ENCODE results near the gene CBLN3. TPM values are rescaled to one million over a fixed set of nuclear protein-coding genes. Genes with fewer than 3 reads are reported as not detected.

Gene CBLN3
- total RNA-seq, 1 experiment from 2014 or later: 1.1 TPM

DNA sequence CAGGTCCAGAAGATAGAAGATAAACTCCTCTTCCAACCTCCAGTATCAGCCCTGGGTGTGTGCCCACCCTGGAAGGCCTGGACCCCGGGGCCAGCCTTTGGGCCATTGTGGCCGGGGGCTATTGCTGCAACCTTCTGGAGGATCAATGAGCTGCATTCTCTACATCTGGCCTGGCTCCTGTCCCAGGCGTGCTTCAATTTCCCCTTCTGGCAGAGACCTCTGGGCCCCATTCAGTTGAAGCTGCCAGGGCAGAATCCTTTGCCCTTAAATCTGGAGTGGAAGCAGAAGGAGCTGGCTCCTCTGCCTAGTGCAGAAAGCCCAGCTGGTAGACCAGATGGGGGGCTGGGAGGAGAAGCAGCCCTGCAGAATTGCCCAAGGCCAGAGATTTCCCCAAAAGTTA, 20.7 kb downstream of the CBLN3 start:
- Histone ChIP-seq H3K4me1 (ENCODE audit: low read length) (no peaks in the 10 kb centered on the region), H2AFZ (ENCODE audit: low read length) (no peak overlapping the region), H3K36me3 (ENCODE audit: insufficient read depth, low read length) (no peaks in the 10 kb centered on the region), H3K9ac (ENCODE audit: low read length) (no peak overlapping the region), H3K4me2 (ENCODE audit: low read depth, low read length, poor library complexity, severe bottlenecking) (no peak overlapping the region), H3K27ac (ENCODE audit: low read length) (no peak overlapping the region), H3K79me2 (ENCODE audit: low read length) (no peaks in the 10 kb centered on the region), H3K27me3 (ENCODE audit: low read length) (no peaks in the 10 kb centered on the region), H3K9me3 (ENCODE audit: low read length) (no peaks in the 10 kb centered on the region), H3K9me2 (replicated peaks; ENCODE audit: insufficient read depth, low read length) (no peaks in the 10 kb centered on the region), H4K20me1 (ENCODE audit: insufficient read depth, low read depth, low read length) (no peaks in the 10 kb centered on the region), H3K4me3 (ENCODE audit: low read length) (no peak overlapping the region)
- no peak for DNase-seq

DNA sequence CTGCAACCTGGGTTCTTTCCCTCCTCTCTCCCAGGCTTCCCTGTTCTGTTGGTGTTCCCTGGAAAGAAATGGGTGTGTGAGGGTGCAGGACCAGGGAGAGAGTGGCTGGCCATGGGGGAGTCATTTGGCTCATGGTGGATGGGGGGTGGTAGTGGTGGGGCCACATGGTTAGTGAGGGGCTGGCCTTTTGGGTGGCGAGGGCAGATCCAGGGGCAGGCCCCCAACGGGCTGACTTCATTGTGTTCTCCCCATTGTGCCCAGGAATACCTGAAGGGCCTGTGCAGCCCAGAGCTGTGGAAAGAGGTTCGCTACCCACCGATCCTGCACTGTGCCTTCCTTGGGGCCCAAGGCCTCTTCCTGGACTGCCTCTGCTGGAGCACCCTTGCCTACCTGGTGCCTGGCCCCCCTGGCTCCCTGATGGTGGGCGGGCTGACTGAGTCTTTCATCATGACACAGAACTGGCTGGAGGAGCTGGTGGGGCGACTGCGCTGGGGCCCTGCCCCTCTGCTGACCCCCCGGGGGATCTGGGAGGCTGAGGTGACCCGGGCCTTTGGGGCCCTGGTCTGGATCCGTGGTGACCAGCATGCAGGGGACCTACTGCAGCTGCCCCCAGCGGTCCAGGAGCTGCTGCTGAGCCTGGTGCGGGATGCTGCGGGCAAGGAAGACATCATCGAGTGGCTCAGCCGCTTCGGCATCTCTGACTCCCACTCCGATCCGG, 21.7 kb downstream of the CBLN3 start:
- Histone ChIP-seq H3K4me3 (ENCODE audit: low read length) (no peak overlapping the region), H3K9ac (ENCODE audit: low read length) (no peak overlapping the region), H3K79me2 (ENCODE audit: low read length) (no peaks in the 10 kb centered on the region), H3K27ac (ENCODE audit: low read length) (no peak overlapping the region), H3K36me3 (ENCODE audit: insufficient read depth, low read length) (no peaks in the 10 kb centered on the region), H3K4me1 (ENCODE audit: low read length) (no peaks in the 10 kb centered on the region), H3K9me3 (ENCODE audit: low read length) (no peaks in the 10 kb centered on the region), H3K9me2 (replicated peaks; ENCODE audit: insufficient read depth, low read length) (no peaks in the 10 kb centered on the region), H3K4me2 (ENCODE audit: low read depth, low read length, poor library complexity, severe bottlenecking) (no peak overlapping the region), H4K20me1 (ENCODE audit: insufficient read depth, low read depth, low read length) (no peaks in the 10 kb centered on the region), H3K27me3 (ENCODE audit: low read length) (no peaks in the 10 kb centered on the region), H2AFZ (ENCODE audit: low read length) (no peak overlapping the region)
- DNase-seq: no peak

DNA sequence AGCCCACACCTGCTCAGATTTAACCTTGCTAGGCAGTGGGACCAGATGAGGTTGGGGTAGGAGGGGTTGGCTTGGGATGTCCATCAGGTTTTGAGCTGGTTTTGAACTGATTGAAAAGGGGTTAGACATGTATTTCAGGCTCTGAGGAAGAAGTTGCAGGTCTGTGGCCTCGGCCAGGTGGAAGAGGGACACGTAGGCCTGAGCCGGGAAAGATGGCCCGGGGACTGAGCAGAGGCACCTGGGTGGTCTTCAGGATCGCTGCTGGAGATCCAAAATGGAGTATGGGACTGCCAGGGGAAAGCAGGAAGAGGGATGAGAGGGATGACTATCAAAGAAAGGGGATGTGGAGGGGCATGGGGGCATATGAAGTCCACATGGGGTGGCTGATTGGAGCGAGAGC, 23.1 kb downstream of the CBLN3 start:
- Histone ChIP-seq H3K27me3 (ENCODE audit: low read length) (no peaks in the 10 kb centered on the region), H3K9me3 (ENCODE audit: low read length) (no peaks in the 10 kb centered on the region), H3K4me1 (ENCODE audit: low read length) (no peaks in the 10 kb centered on the region), H3K36me3 (ENCODE audit: insufficient read depth, low read length) (no peaks in the 10 kb centered on the region), H3K4me3 (ENCODE audit: low read length) (no peak overlapping the region), H3K27ac (ENCODE audit: low read length) (no peak overlapping the region), H3K9ac (ENCODE audit: low read length) (no peak overlapping the region), H3K79me2 (ENCODE audit: low read length) (no peaks in the 10 kb centered on the region), H4K20me1 (ENCODE audit: insufficient read depth, low read depth, low read length) (no peaks in the 10 kb centered on the region), H3K9me2 (replicated peaks; ENCODE audit: insufficient read depth, low read length) (no peaks in the 10 kb centered on the region), H3K4me2 (ENCODE audit: low read depth, low read length, poor library complexity, severe bottlenecking) (no peak overlapping the region), H2AFZ (ENCODE audit: low read length) (no peak overlapping the region)
- DNase-seq: no peak

DNA sequence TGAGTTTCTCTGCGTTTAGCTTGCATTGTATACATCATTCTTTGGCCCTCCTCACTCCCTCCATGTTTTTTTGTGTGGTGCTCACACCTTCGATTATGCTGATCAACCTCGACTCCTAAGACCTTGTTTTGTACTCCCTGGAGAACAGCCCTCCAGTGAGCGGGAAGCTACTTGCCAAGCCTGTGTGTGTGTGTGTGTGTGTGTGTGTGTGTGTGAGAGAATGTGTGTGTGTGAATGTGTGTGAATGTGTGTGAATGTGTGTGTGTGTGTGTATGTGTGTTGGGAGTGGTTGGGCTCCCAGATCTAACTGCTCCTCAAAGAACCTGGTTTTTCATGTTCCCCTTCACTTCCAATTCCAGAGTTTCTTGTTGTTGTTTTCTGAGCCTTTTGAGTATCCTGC, 24.7 kb downstream of the CBLN3 start:
- no peaks in the 10 kb centered on the region for H3K36me3 ChIP-seq (ENCODE audit: insufficient read depth, low read length)

DNA sequence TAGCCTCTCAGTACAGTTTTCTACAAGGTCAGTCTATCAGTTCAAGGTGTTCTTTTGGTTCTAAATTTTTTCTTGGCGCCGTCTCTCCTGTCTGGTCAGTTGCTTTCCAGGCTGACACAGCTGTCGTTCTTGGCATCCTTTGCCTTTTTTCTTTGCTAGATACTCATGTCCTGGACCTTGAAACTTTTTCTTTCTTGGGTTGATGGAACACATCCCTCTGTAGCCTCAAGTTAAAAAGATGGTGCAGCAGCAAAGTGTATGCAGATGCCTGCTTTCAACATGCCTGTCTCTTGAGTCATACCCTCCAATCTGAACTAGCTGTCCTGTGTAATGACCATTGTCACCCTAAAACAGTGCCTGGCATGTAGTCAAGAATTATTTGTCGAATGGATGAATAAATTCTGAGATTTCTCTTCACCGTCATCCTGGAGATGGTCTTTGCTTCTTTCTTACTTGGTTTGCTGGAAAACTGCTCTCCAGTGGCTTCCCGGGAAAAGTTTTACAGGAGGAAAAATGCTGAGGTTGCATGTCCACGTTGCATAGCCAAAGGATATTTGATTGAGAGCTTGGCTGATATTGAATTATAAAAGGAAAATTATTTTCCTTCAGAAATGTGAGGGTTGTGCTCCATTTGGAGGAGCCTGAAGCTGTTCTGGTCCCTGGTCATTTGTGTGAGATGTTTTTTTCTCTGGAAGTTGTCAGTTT, 26.0 kb downstream of the CBLN3 start:
- H3K4me2 ChIP-seq (ENCODE audit: low read depth, low read length, poor library complexity, severe bottlenecking): no peak overlapping the region
- no peak overlapping the region for H2AFZ ChIP-seq (ENCODE audit: low read length)
- H3K79me2 ChIP-seq (ENCODE audit: low read length): no peaks in the 10 kb centered on the region
- H3K9me3 ChIP-seq (ENCODE audit: low read length): no peaks in the 10 kb centered on the region
- no peaks in the 10 kb centered on the region for H4K20me1 ChIP-seq (ENCODE audit: insufficient read depth, low read depth, low read length)
- no peak overlapping the region for H3K27ac ChIP-seq (ENCODE audit: low read length)
- H3K9me2 ChIP-seq (replicated peaks; ENCODE audit: insufficient read depth, low read length): no peaks in the 10 kb centered on the region
- no peak for DNase-seq
- H3K4me3 ChIP-seq (ENCODE audit: low read length): no peak overlapping the region
- H3K9ac ChIP-seq (ENCODE audit: low read length): no peak overlapping the region
- no peaks in the 10 kb centered on the region for H3K36me3 ChIP-seq (ENCODE audit: insufficient read depth, low read length)
- no peaks in the 10 kb centered on the region for H3K27me3 ChIP-seq (ENCODE audit: low read length)
- no peaks in the 10 kb centered on the region for H3K4me1 ChIP-seq (ENCODE audit: low read length)

More for the DNA sequence above, 24.7 kb downstream of the CBLN3 start:
- no peaks in the 10 kb centered on the region for H3K9me2 ChIP-seq (replicated peaks; ENCODE audit: insufficient read depth, low read length)
- no peak overlapping the region for H3K4me3 ChIP-seq (ENCODE audit: low read length)
- no peak for DNase-seq
- H3K4me1 ChIP-seq (ENCODE audit: low read length): no peaks in the 10 kb centered on the region
- H3K79me2 ChIP-seq (ENCODE audit: low read length): no peaks in the 10 kb centered on the region
- no peak overlapping the region for H3K4me2 ChIP-seq (ENCODE audit: low read depth, low read length, poor library complexity, severe bottlenecking)
- H4K20me1 ChIP-seq (ENCODE audit: insufficient read depth, low read depth, low read length): no peaks in the 10 kb centered on the region
- no peak overlapping the region for H2AFZ ChIP-seq (ENCODE audit: low read length)
- H3K27me3 ChIP-seq (ENCODE audit: low read length): no peaks in the 10 kb centered on the region
- no peak overlapping the region for H3K27ac ChIP-seq (ENCODE audit: low read length)
- H3K9me3 ChIP-seq (ENCODE audit: low read length): no peaks in the 10 kb centered on the region
- H3K9ac ChIP-seq (ENCODE audit: low read length): no peak overlapping the region

DNA sequence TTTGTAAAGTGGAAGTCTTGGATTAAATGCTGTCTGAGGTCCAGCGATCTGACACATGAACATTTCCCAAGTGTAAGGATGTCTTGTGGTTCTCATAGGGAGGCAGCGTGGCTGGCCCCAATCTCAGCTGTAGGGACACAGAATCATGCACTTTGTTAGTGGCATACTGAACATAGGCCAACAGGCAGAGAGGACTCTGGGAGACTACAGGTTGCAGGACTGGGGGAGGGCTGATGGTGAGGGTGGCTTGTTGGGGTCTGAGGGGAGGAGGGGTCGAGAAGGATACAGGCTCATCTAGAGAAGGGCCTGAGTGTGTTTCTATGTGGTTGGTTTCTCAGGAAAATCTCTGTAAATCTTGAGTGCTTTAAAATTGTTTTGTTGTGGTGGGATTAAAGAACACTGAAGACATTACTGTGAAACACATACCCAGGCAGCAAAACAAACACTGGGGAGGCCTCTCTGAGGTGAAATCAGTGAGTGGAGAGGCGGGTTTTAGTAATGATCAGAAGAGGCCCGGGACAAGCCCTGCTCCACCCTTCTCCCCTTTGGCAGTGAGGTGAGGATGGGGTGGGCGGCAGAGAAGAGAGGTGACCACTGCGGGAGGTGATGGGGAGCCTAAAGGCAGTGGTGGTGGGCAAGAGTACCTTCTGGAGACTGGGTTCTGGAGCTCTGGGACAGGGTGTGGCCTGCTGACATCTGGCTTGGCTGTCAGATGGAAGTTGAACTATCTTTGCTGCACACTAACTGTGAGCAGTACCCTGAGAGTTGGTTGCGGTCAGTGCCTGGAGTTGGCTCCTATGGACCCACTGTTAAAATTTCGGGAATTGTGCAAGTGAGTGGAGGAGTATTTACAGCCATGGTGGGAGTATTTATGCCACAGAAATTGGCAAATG, 27.4 kb downstream of the CBLN3 start:
- Histone ChIP-seq H3K9me3 (ENCODE audit: low read length) (no peaks in the 10 kb centered on the region), H3K27me3 (ENCODE audit: low read length) (no peaks in the 10 kb centered on the region), H3K4me1 (ENCODE audit: low read length) (no peaks in the 10 kb centered on the region), H3K4me3 (ENCODE audit: low read length) (no peak overlapping the region), H4K20me1 (ENCODE audit: insufficient read depth, low read depth, low read length) (no peaks in the 10 kb centered on the region), H3K27ac (ENCODE audit: low read length) (no peak overlapping the region), H3K9me2 (replicated peaks; ENCODE audit: insufficient read depth, low read length) (no peaks in the 10 kb centered on the region), H3K4me2 (ENCODE audit: low read depth, low read length, poor library complexity, severe bottlenecking) (no peak overlapping the region), H3K9ac (ENCODE audit: low read length) (no peak overlapping the region), H3K36me3 (ENCODE audit: insufficient read depth, low read length) (no peaks in the 10 kb centered on the region), H3K79me2 (ENCODE audit: low read length) (no peaks in the 10 kb centered on the region), H2AFZ (ENCODE audit: low read length) (no peak overlapping the region)
- no peak for DNase-seq

DNA sequence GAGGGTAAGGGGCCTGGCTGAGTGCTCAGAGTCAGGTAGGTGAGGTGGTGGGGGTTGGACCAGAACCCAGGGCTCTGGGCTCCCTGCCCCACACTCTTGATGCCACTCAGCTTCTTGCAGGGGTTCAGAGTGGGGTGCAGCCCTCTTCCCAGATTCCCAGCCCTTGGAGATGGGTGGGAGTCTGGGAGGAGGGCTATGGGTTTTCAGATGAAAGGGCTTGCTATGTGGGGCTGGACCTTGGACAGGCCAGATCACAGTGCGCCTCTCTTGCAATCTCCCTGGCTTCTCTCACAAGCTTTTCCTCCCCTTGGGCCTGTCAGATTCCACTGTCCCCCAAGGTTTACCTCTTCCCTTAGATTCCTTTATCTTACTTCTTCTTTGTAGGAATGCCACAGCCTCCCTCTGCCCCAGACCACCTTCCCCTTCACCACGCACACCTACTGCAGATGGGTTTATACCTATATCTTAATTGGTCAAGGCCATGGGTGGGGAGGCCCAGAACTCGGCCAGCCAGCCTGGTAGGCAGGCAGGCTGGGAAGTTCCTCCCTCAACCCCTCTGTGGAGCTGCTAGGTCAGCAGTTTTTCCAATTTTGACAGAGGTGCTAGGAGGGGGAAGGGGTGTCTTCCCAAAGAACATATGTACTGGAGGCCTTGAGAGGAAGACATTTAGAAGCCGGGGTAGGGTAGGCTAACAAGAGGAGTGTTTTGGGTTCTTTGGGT, 29.3 kb downstream of the CBLN3 start:
- no peaks in the 10 kb centered on the region; the same call in 1 of the 2 replicates for H3K27me3 ChIP-seq (ENCODE audit: low read length)
- H3K4me2 ChIP-seq (ENCODE audit: low read depth, low read length, poor library complexity, severe bottlenecking): no peak overlapping the region
- no peaks in the 10 kb centered on the region for H3K4me1 ChIP-seq (ENCODE audit: low read length)
- no peak overlapping the region for H2AFZ ChIP-seq (ENCODE audit: low read length)
- H4K20me1 ChIP-seq (ENCODE audit: insufficient read depth, low read depth, low read length): no peaks in the 10 kb centered on the region
- H3K9ac ChIP-seq (ENCODE audit: low read length): no peak overlapping the region
- no peaks in the 10 kb centered on the region for H3K9me2 ChIP-seq (replicated peaks; ENCODE audit: insufficient read depth, low read length)
- no peak for DNase-seq
- no peak overlapping the region for H3K4me3 ChIP-seq (ENCODE audit: low read length)
- H3K79me2 ChIP-seq (ENCODE audit: low read length): no peaks in the 10 kb centered on the region
- H3K9me3 ChIP-seq (ENCODE audit: low read length): no peaks in the 10 kb centered on the region
- no peak overlapping the region for H3K27ac ChIP-seq (ENCODE audit: low read length)
- no peaks in the 10 kb centered on the region for H3K36me3 ChIP-seq (ENCODE audit: insufficient read depth, low read length)
